OCI-LY1 (cell line): Measurements from ENCODE around the gene ZNF536.

Experiments used
- H2AFZ ChIP-seq: fragments of 200-600 bp; sonication (generic), shearing (Covaris generic); 2 replicates; pipeline ENCODE4 v1.6.0; 2014; ENCODE audit warnings: antibody characterized with exemption, mild to moderate bottlenecking, low read length
- H3F3A ChIP-seq: fragments of 200-600 bp; sonication (generic), shearing (Covaris generic); 2 replicates; pipeline ENCODE4 v1.6.0; 2014; ENCODE audit warnings: mild to moderate bottlenecking, antibody characterized with exemption, low read length, moderate library complexity; ENCODE audit not compliant: insufficient read depth
- H3K27ac ChIP-seq: fragments of 200-600 bp; sonication (generic); 2 replicates; pipeline ENCODE4 v1.5.1; 2014; ENCODE audit warnings: low read length, mixed run types, mild to moderate bottlenecking, low read depth; ENCODE audit not compliant: poor library complexity, severe bottlenecking
- H3K27me3 ChIP-seq: fragments of 200-600 bp; sonication (generic); 2 replicates; pipeline ENCODE4 v1.6.0; 2014; ENCODE audit warnings: antibody characterized with exemption, mild to moderate bottlenecking, low read length, moderate library complexity; ENCODE audit not compliant: insufficient read depth
- H3K36me3 ChIP-seq: fragments of 200-600 bp; sonication (generic); 2 replicates; pipeline ENCODE4 v1.6.1; 2014; ENCODE audit warnings: mild to moderate bottlenecking, antibody characterized with exemption, low read length, moderate library complexity, mixed read lengths; ENCODE audit not compliant: insufficient read depth
- H3K4me1 ChIP-seq: fragments of 200-600 bp; sonication (generic); 2 replicates; pipeline ENCODE4 v1.5.1; 2014; ENCODE audit warnings: mild to moderate bottlenecking, low read length, moderate library complexity; ENCODE audit not compliant: insufficient read depth, severe bottlenecking
- H3K4me2 ChIP-seq: fragments of 200-600 bp; sonication (generic), shearing (Covaris generic); 2 replicates; pipeline ENCODE4 v1.6.1; 2014; ENCODE audit warnings: low read length
- H3K4me3 ChIP-seq: fragments of 200-600 bp; sonication (generic); 2 replicates; pipeline ENCODE4 v1.5.1; 2014; ENCODE audit warnings: low read length, low read depth, mild to moderate bottlenecking, mixed read lengths; ENCODE audit not compliant: poor library complexity, severe bottlenecking
- H3K79me2 ChIP-seq: fragments of 200-600 bp; shearing (Covaris generic); 2 replicates; pipeline ENCODE4 v1.6.1; 2016; ENCODE audit warnings: mixed run types, low read length, mixed read lengths; ENCODE audit not compliant: insufficient read depth
- H3K9ac ChIP-seq: fragments of 200-600 bp; sonication (generic), shearing (Covaris generic); 2 replicates; pipeline ENCODE4 v1.6.1; 2014; ENCODE audit warnings: mild to moderate bottlenecking, low read length, mixed read lengths
- H3K9me2 ChIP-seq: fragments of 200-600 bp; sonication (generic), shearing (Covaris generic); 2 replicates; pipeline ENCODE4 v1.6.1; 2014; ENCODE audit warnings: low read depth, mild to moderate bottlenecking, low read length, mixed read lengths
- H3K9me3 ChIP-seq: fragments of 200-600 bp; shearing (Covaris generic); 2 replicates; pipeline ENCODE4 v1.6.1; 2014; ENCODE audit warnings: low read length, mixed read lengths
- H4K20me1 ChIP-seq: fragments of 200-600 bp; sonication (generic), shearing (Covaris generic); 2 replicates; pipeline ENCODE4 v1.6.0; 2016; ENCODE audit warnings: mild to moderate bottlenecking, low read length; ENCODE audit not compliant: insufficient read depth
- EZH2 ChIP-seq: fragments of 200-600 bp; sonication (generic), shearing (Covaris generic); IDR thresholded peaks from 2 replicates; pipeline ENCODE4 v1.8.0; 2017; ENCODE audit warnings: borderline replicate concordance, mixed run types, mild to moderate bottlenecking, antibody characterized with exemption, low read length, moderate library complexity, mixed read lengths
- TF ChIP-seq, protein P1 (sequence below): fragments of 200-600 bp; sonication (generic), shearing (Covaris generic); IDR thresholded peaks from 2 replicates; pipeline ENCODE4 v1.5.1; 2017; ENCODE audit warnings: mild to moderate bottlenecking, antibody characterized with exemption, low read length, moderate library complexity, mixed read lengths

ZNF536 gene

GRCh38 chr19:30602661-30603350, 230.6 kb downstream of the ZNF536 start:
- no peak overlapping the region for H2AFZ ChIP-seq
- no peak overlapping the region for H3K9ac ChIP-seq
- no peaks in the 10 kb centered on the region for H3K4me1 ChIP-seq
- peaks cover 3% of the 10 kb centered on the region; the same call in 1 of the 2 replicates for H3K27me3 ChIP-seq
- no peak overlapping the region for H3K4me3 ChIP-seq
- no peak overlapping the region for H3K4me2 ChIP-seq
- no peaks in the 10 kb centered on the region for H4K20me1 ChIP-seq
- no peaks in the 10 kb centered on the region for H3K9me2 ChIP-seq
- TF ChIP-seq, protein P1, sequence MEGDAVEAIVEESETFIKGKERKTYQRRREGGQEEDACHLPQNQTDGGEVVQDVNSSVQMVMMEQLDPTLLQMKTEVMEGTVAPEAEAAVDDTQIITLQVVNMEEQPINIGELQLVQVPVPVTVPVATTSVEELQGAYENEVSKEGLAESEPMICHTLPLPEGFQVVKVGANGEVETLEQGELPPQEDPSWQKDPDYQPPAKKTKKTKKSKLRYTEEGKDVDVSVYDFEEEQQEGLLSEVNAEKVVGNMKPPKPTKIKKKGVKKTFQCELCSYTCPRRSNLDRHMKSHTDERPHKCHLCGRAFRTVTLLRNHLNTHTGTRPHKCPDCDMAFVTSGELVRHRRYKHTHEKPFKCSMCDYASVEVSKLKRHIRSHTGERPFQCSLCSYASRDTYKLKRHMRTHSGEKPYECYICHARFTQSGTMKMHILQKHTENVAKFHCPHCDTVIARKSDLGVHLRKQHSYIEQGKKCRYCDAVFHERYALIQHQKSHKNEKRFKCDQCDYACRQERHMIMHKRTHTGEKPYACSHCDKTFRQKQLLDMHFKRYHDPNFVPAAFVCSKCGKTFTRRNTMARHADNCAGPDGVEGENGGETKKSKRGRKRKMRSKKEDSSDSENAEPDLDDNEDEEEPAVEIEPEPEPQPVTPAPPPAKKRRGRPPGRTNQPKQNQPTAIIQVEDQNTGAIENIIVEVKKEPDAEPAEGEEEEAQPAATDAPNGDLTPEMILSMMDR, result no peak
- no peak for TF ChIP-seq EZH2
- H3F3A ChIP-seq, result no peaks in the 10 kb centered on the region
- H3K27ac ChIP-seq, result no peak overlapping the region
- no peaks in the 10 kb centered on the region for H3K36me3 ChIP-seq
- H3K79me2 ChIP-seq, result no peaks in the 10 kb centered on the region
- H3K9me3 ChIP-seq, result no peaks in the 10 kb centered on the region

DNA sequence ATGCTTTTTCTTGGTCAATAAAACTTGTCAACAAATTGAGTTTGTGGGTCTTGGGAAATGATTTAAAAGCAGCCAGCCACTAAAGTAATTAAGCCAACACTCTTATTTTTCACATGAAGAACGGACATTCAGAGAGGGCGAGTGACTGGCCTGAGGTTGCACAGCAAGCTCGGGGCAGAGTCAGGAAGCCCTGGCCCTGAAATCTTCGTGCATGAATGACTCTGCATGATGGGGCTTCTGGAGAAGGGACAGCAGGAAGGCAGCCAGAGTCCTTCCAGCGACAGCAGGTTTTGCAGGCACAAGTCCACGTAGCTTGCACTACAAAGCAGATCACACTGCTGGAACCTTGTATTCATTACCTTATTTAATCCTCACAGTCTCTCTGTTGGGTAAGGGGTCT, 232.5 kb downstream of the ZNF536 start:
- H3K4me2 ChIP-seq, result no peak overlapping the region
- H2AFZ ChIP-seq, result no peak overlapping the region
- H3K79me2 ChIP-seq, result no peaks in the 10 kb centered on the region
- no peaks in the 10 kb centered on the region for H3K9me2 ChIP-seq
- no peaks in the 10 kb centered on the region for H3F3A ChIP-seq
- H3K9ac ChIP-seq, result no peak overlapping the region
- no peak overlapping the region for H3K4me3 ChIP-seq
- TF ChIP-seq, protein P1, result no peak
- no peak for TF ChIP-seq EZH2
- H3K36me3 ChIP-seq, result no peaks in the 10 kb centered on the region
- H3K27ac ChIP-seq, result no peak overlapping the region
- peaks cover 3% of the 10 kb centered on the region; the same call in 1 of the 2 replicates for H3K27me3 ChIP-seq
- H3K4me1 ChIP-seq, result no peaks in the 10 kb centered on the region
- H4K20me1 ChIP-seq, result no peaks in the 10 kb centered on the region
- no peaks in the 10 kb centered on the region for H3K9me3 ChIP-seq

GRCh38 chr19:30605333-30605732, 233.1 kb downstream of the ZNF536 start:
- H2AFZ ChIP-seq, result no peak overlapping the region
- H3F3A ChIP-seq, result no peaks in the 10 kb centered on the region
- H3K9ac ChIP-seq, result no peak overlapping the region
- H3K4me1 ChIP-seq, result no peaks in the 10 kb centered on the region
- no peaks in the 10 kb centered on the region for H3K9me3 ChIP-seq
- no peaks in the 10 kb centered on the region for H3K79me2 ChIP-seq
- H3K4me3 ChIP-seq, result no peak overlapping the region
- H3K27me3 ChIP-seq, result peaks cover 3% of the 10 kb centered on the region; the same call in 1 of the 2 replicates
- no peak overlapping the region for H3K27ac ChIP-seq
- H3K4me2 ChIP-seq, result no peak overlapping the region
- H3K9me2 ChIP-seq, result no peaks in the 10 kb centered on the region
- no peak for TF ChIP-seq EZH2
- TF ChIP-seq, protein P1, result no peak
- H3K36me3 ChIP-seq, result no peaks in the 10 kb centered on the region
- H4K20me1 ChIP-seq, result no peaks in the 10 kb centered on the region
